Measurements from ENCODE around the gene RNF150. TPM values are rescaled to one million over a fixed set of nuclear protein-coding genes. Genes with fewer than 3 reads are reported as not detected.

The RNF150 gene
- total and polyA plus RNA-seq, 12 donors: 4.9 to 88.6 (median 61.3) TPM

GRCh38 chr4:141028024-141028529 is 105.2 kb downstream of the RNF150 start:
- Histone ChIP-seq H3K4me1 (replicated peaks in 1 of 2) (peaks cover 14 to 15% of the 10 kb centered on the region in 2 donors), H3K27me3 (no peaks in the 10 kb centered on the region), H3K27ac (peak overlapping the region in 2 of 5 donors; percentile 40 to 48), H3K4me3 (no peak overlapping the region), H3K36me3 (replicated peaks in 1 of 2) (no peaks in the 10 kb centered on the region), H3K9me3 (replicated peaks in 1 of 3) (no peaks in the 10 kb centered on the region)
- no peak for TF ChIP-seq CTCF (IDR thresholded peaks at IDR 0.05)
- no peak for TF ChIP-seq POLR2A (IDR thresholded peaks at IDR 0.05)
- 24 to 36% (median 28%) methylated on average over 2 of the region's 2 CpGs for WGBS, 4 donors
- no peak for DNase-seq
- intact Hi-C loops (cut with DNase I): no loop called here

- WGBS, 4 donors: 15 to 28% (median 20%) methylated on average over 1 of the region's 1 CpG
Measured at GRCh38 chr4:141027421-141027820, 105.8 kb downstream of the RNF150 start.

GRCh38 chr4:141026900-141027299 is 106.4 kb downstream of the RNF150 start:
- DNase-seq: no peak
- Histone ChIP-seq H3K9me3 (replicated peaks in 1 of 3) (no peaks in the 10 kb centered on the region), H3K4me3 (no peak overlapping the region), H3K27ac (no peak overlapping the region), H3K4me1 (replicated peaks in 1 of 2) (peaks cover 15 to 17% of the 10 kb centered on the region in 2 donors), H3K36me3 (replicated peaks in 1 of 2) (no peaks in the 10 kb centered on the region), H3K27me3 (no peaks in the 10 kb centered on the region)
- intact Hi-C loops (cut with DNase I): no loop called here
- no peak for TF ChIP-seq POLR2A (IDR thresholded peaks at IDR 0.05)
- TF ChIP-seq CTCF (IDR thresholded peaks at IDR 0.05): no peak
- WGBS, 4 donors: 86 to 93% (median 89%) methylated on average over 7 of the region's 7 CpGs

More at GRCh38 chr4:141027421-141027820, 105.8 kb downstream of the RNF150 start:
- Histone ChIP-seq H3K4me3 (no peak overlapping the region), H3K27ac (peak overlapping the region in 1 of 5 donors; percentile 11), H3K4me1 (replicated peaks in 1 of 2) (peaks cover 14 to 15% of the 10 kb centered on the region in 2 donors), H3K9me3 (replicated peaks in 1 of 3) (no peaks in the 10 kb centered on the region), H3K36me3 (replicated peaks in 1 of 2) (no peaks in the 10 kb centered on the region), H3K27me3 (no peaks in the 10 kb centered on the region)
- no peak for DNase-seq
- intact Hi-C loops (cut with DNase I): no loop called here
- TF ChIP-seq CTCF (IDR thresholded peaks at IDR 0.05) (no peak), POLR2A (IDR thresholded peaks at IDR 0.05) (no peak)

- no peaks in the 10 kb centered on the region for H3K9me3 ChIP-seq (replicated peaks in 1 of 3)
- TF ChIP-seq POLR2A (IDR thresholded peaks at IDR 0.05): no peak
- TF ChIP-seq CTCF (IDR thresholded peaks at IDR 0.05): no peak
- no peak for DNase-seq
- intact Hi-C loops (cut with DNase I): no loop called here
- peaks cover 33 to 35% of the 10 kb centered on the region in 2 donors for H3K4me1 ChIP-seq (replicated peaks in 1 of 2)
- H3K27me3 ChIP-seq: no peaks in the 10 kb centered on the region
- 89 to 100% (median 98%) methylated on average over 1 of the region's 1 CpG for WGBS, 4 donors
- H3K36me3 ChIP-seq (replicated peaks in 1 of 2): no peaks in the 10 kb centered on the region
- H3K27ac ChIP-seq: no peak overlapping the region
- no peak overlapping the region for H3K4me3 ChIP-seq
Measured at GRCh38 chr4:141023051-141023450, 110.2 kb downstream of the RNF150 start.

All from adrenal gland (tissue), 12 donors.